Right kidney (tissue), 1 donor: ENCODE results near the gene PKD2L2.
"Not testable (repeated sequence)": the region's sequence is repeated elsewhere in the genome, so short reads cannot be mapped to it uniquely, and the experiment has no call there.

ENCODE experiments used
- DNase-seq: peaks from one replicate; pipeline ENCODE4 v3.0.0-alpha.2; 2016

The PKD2L2 gene

GRCh38 chr5:137954131-137954879, 65.0 kb downstream of the PKD2L2 start:
- no peak for DNase-seq

GRCh38 chr5:137957948-137958347, 68.7 kb downstream of the PKD2L2 start:
- no peak for DNase-seq

GRCh38 chr5:137959488-137959887, 70.2 kb downstream of the PKD2L2 start:
- DNase-seq: no peak

GRCh38 chr5:137960141-137960540, 70.9 kb downstream of the PKD2L2 start:
- no peak for DNase-seq

- no peak for DNase-seq
These were observed 71.6 kb downstream of the PKD2L2 start for GRCh38 chr5:137960819-137961218.

GRCh38 chr5:137970384-137970783, 81.1 kb downstream of the PKD2L2 start:
- DNase-seq: not testable (repeated sequence)

GRCh38 chr5:137975208-137975607, 86.0 kb downstream of the PKD2L2 start:
- no peak for DNase-seq

GRCh38 chr5:137989419-137989818, 100.2 kb downstream of the PKD2L2 start:
- no peak for DNase-seq
